ENCODE data around the gene NPM1. TPM values are rescaled to one million over a fixed set of nuclear protein-coding genes. Genes with fewer than 3 reads are reported as not detected.
"Not testable (repeated sequence)": the region's sequence is repeated elsewhere in the genome, so short reads cannot be mapped to it uniquely, and the experiment has no call there.

Gene NPM1, protein sequence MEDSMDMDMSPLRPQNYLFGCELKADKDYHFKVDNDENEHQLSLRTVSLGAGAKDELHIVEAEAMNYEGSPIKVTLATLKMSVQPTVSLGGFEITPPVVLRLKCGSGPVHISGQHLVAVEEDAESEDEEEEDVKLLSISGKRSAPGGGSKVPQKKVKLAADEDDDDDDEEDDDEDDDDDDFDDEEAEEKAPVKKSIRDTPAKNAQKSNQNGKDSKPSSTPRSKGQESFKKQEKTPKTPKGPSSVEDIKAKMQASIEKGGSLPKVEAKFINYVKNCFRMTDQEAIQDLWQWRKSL
- polyA plus RNA-seq, result 100 to 1,000 TPM; 274 to 417 (median 355) TPM

DNA sequence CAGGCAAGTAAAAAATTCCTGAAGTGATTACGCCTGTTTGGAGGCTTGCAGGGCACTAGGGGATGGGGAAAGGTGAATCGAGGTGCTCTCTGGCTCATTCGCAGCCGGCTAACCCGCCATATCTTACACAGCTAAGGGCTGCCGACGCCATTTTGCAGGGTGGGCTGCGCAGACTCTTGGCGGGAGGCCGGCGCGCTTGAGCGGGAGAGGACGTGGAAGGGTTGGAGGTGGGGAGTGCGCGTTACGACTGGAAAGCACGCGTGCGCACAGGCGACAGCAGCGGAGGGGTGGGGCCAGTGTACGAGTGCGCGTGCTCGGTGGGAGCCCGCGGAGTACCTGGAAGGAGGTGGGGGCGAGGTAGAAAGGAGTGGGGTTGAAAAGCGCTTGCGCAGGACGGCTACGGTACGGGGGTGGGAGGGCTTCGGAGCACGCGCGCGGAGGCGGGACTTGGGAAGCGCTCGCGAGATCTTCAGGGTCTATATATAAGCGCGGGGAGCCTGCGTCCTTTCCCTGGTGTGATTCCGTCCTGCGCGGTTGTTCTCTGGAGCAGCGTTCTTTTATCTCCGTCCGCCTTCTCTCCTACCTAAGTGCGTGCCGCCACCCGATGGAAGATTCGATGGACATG, at the start of gene NPM1:
Gene NPM1, plus strand, starts transcription at position 505 of the 625 bp plus-strand sequence. Its CDS starts 100 bp downstream, at position 605.
- Mint-ChIP-seq H3K4me3 (peak within 1 kb of the TSS; percentile 90 to 99 (median 95)), H3K36me3 (peaks cover 8 to 9% (median 9%) of the 10 kb centered on the region in 3 donors), H3K27me3 (ENCODE audit: low read depth in 3 of 3) (peaks cover 19 to 29% (median 21%) of the 10 kb centered on the region in 3 donors), H3K27ac (peak within 1 kb of the TSS; percentile 92 to 98 (median 96)), H3K4me1 (peaks cover 50 to 57% of the 10 kb centered on the region in 2 donors), H3K9me3 (no peaks in the 10 kb centered on the region)
- peak; percentile 96 to 98 (median 98) for DNase-seq

DNA sequence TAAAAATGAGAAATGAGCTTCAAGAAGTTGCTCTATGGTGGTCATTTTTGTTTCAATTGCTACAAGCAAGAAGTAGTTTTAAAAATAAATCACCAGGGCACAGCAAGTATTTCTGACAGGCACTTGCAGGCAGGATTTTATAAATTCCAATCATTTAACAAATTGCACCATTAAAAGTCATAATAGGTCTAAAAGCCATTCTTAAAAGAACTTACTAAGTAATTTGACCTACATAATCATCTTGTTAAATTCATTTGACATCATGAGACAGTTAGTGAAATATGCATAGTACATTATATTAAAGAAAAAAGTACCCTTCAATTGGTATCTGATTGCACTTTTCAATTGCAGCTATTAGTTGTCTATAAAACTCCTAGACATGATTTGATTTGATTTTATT, 47.6 kb upstream of the NPM1 start:
- Mint-ChIP-seq H3K4me1 (peaks cover 11 to 13% of the 10 kb centered on the region in 2 donors), H3K36me3 (no peaks in the 10 kb centered on the region), H3K4me3 (no peak overlapping the region), H3K9me3 (no peaks in the 10 kb centered on the region), H3K27me3 (ENCODE audit: low read depth in 3 of 3) (peaks cover 0 to 23% (median 12%) of the 10 kb centered on the region in 3 donors), H3K27ac (no peak overlapping the region)
- DNase-seq, result no peak

DNA sequence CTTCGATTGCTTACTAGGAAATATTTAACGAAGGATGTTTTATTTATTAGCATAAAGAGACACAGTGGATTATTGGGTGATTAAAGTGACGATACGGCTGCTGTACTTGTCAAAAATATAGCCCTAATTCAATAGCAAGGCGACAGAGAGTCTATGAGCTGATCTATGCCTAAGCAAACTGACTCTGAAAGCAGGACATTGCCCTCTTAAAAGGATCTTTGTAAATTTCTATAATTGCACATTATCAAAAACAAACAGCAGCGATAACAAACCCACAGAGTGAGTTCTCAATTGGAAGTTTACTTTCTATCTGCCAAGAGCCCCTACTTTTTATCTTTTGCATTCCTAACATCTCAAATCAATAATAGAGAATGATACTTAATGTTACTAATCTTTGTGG, 47.2 kb upstream of the NPM1 start:
- Mint-ChIP-seq H3K4me3 (no peak overlapping the region), H3K36me3 (no peaks in the 10 kb centered on the region), H3K4me1 (peaks cover 11 to 13% of the 10 kb centered on the region in 2 donors), H3K9me3 (no peaks in the 10 kb centered on the region), H3K27ac (no peak overlapping the region), H3K27me3 (ENCODE audit: low read depth in 3 of 3) (peaks cover 0 to 23% (median 9%) of the 10 kb centered on the region in 3 donors)
- DNase-seq, result no peak

DNA sequence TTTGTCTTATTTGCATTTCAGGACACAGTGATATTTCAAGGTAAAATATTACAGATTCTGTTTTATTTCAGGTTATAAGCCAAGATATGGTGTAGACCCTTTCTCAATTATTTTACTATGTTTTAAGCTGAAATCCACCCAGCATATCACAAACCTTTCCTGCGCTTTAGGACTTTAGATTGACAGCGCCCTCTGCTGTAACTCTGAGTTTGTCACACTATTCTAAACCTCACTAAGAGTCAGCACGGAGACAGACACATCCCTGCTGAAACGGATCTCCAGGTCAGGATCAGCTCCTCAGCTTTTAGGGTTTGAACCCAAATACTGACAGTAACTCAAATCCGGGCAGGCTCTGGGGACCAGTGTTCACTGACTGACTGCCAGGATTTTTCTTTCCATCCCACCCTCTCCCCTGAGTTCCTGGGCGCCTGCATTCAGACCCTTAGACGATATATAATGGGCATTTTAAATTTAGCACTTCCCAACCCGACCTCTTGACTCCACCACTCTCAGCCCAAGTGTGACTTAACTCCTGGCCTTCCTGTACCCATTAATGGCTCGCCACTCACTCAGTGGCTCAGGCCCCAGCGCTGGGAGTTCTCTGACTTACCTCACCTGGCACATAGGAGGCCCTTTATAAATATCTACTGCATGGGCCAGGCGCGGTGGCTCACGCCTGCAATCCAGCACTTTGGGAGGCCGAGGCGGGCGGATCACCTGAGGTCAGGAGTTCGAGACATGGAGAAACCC, 45.1 kb upstream of the NPM1 start:
- peak; percentile 21 to 45 (median 44) for DNase-seq
- no peak overlapping the region for H3K27ac Mint-ChIP-seq

DNA sequence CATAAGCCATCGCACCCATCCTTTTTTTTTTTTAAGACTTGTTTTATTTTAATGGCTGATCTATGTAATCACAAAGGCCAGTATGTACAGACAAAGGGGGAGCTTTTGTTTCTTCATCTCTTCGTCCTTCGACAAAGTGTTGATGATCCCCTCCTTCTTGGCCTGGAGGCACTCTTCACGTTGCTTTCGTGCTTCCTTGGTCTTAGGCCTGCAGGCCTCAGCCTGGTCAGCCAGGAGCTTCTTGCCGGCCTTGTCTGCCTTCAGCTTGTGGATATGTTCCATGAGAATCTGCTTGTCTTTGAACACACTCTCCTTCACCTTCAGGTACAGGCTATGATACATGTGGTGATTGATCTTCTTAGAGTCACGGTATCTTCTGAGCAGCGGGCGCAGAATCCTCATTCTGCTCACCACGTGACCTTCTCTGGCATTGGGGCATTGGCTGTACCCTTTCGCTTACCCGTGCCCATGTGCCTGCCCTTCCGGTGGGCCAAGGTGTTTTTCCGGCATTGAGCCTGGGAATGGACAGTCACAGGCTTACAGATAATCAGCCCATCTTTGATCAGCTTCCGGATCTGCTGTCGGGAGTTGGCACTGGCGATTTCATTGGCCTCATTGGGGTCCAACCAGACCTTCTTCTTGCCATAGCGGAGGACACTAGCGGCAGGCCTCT, 42.6 kb upstream of the NPM1 start:
- Mint-ChIP-seq H3K27me3 (ENCODE audit: low read depth in 3 of 3) (peaks cover 2 to 7% (median 7%) of the 10 kb centered on the region in 3 donors), H3K27ac (no peak overlapping the region), H3K36me3 (no peaks in the 10 kb centered on the region), H3K4me1 (no peaks in the 10 kb centered on the region), H3K9me3 (no peaks in the 10 kb centered on the region), H3K4me3 (no peak overlapping the region)
- no peak for DNase-seq

More for the DNA sequence above, 45.1 kb upstream of the NPM1 start:
- Mint-ChIP-seq H3K4me1 (no peaks in the 10 kb centered on the region), H3K4me3 (no peak overlapping the region), H3K36me3 (no peaks in the 10 kb centered on the region), H3K27me3 (ENCODE audit: low read depth in 3 of 3) (peaks cover 2 to 9% (median 8%) of the 10 kb centered on the region in 3 donors), H3K9me3 (no peaks in the 10 kb centered on the region)

DNA sequence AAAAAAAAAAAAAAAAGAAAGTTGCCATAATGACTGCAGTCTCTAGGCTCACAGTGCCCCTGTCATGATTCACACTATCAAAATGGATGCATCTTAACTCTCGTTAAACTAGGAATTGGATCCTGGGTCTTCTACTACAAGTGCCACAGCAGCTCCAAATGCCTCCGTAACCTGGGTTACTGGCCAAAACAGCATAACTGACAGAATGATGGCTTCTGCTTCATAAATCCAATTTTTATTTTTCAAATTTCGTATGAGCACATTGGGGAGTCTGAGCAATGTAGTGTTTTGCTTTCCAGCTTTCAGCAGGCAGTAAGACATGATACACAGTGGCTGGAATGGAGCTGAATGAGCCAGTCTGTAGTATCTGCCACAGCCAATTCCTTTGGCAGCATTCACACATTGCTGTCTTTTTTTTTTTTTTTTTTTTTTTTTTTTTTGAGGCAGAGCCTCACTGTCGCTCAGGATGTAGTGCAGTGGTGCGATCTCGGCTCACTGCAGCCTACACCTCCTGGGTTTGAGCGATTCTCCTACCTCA, 36.0 kb upstream of the NPM1 start:
- peaks cover 0 to 3% (median 0%) of the 10 kb centered on the region in 6 donors for H3K9me3 Mint-ChIP-seq
- H3K4me3 Mint-ChIP-seq, result no peak overlapping the region
- DNase-seq, result no peak
- H3K36me3 Mint-ChIP-seq, result no peaks in the 10 kb centered on the region
- no peak overlapping the region for H3K27ac Mint-ChIP-seq
- H3K27me3 Mint-ChIP-seq (ENCODE audit: low read depth in 3 of 3), result peaks cover 4 to 6% (median 6%) of the 10 kb centered on the region in 3 donors
- no peaks in the 10 kb centered on the region for H3K4me1 Mint-ChIP-seq

DNA sequence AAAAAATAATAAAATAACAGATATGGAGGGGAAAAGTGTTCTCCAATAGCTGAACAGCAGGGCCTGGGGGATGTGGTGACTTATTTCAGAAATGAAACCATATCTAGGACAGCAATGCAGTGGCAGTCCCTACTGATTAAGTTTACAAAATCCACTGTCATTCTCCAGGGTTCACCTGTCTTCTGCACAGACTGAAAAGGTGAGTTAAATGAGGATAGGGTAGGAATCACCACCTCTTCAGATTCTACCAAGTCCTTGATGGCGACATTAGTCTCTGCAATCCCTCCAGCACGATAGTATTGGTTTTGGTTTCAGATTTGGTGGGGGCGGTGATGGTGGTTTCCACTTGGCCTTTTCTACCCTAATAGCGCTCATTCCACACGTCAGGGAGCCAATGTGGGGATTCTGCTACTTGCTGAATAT, 32.3 kb upstream of the NPM1 start:
- Mint-ChIP-seq H3K9me3 (peaks cover 0 to 3% (median 0%) of the 10 kb centered on the region in 6 donors), H3K4me1 (no peaks in the 10 kb centered on the region), H3K36me3 (no peaks in the 10 kb centered on the region), H3K27ac (peak overlapping the region in 3 of 6 donors; percentile 28 to 76 (median 66)), H3K4me3 (peak overlapping the region in 3 of 5 donors; percentile 33 to 85 (median 36)), H3K27me3 (ENCODE audit: low read depth in 3 of 3) (peaks cover 1 to 4% (median 4%) of the 10 kb centered on the region in 3 donors)
- DNase-seq, result peak in 1 of 3 donors; percentile 32

DNA sequence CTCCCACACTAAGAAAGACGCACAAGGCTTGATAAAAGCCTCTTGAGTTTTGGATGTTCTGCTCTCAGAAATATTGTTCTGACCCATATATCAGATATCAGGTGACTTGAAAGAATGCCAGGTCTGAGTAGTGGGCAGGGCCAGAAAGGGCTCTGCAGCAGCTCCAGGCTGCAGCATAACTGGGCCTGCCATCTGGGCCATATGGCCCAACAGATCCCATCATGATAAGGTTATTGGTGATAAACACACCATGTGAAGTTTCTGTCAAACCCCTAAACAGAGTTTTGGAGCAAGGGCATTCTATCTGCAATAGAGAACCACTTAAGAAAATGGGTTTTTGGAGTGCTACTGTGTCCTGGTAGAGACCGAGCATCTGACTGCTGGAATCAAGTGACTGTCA, 29.8 kb upstream of the NPM1 start:
- no peak overlapping the region for H3K27ac Mint-ChIP-seq
- H3K4me3 Mint-ChIP-seq, result no peak overlapping the region
- peaks cover 0 to 3% (median 0%) of the 10 kb centered on the region in 6 donors for H3K9me3 Mint-ChIP-seq
- H3K27me3 Mint-ChIP-seq (ENCODE audit: low read depth in 3 of 3), result peaks cover 1 to 6% (median 2%) of the 10 kb centered on the region in 3 donors
- no peaks in the 10 kb centered on the region for H3K36me3 Mint-ChIP-seq
- H3K4me1 Mint-ChIP-seq, result no peaks in the 10 kb centered on the region
- no peak for DNase-seq

DNA sequence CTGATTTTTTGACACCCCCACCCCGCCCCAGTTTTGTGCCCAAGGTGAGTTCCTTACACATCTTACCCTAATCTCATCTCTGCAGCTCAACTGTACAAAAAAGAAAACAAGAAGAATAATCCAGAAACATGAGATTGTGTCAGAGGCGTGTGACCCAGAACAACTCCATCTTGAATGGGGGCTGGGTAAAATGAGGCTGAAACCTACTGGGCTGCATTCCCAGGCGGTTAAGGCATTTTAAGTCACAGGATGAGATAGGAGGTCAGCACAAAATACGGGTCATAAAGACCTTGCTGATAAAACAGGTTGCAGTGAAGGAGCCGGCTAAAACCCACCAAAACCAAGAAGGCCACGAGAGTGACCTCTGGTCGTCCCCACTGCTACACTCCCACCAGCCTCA, 26.5 kb upstream of the NPM1 start:
- peaks cover 4 to 11% (median 7%) of the 10 kb centered on the region in 3 donors for H3K27me3 Mint-ChIP-seq (ENCODE audit: low read depth in 3 of 3)
- not testable (repeated sequence) for H3K9me3 Mint-ChIP-seq, H3K4me3 Mint-ChIP-seq, DNase-seq, H3K4me1 Mint-ChIP-seq, H3K36me3 Mint-ChIP-seq, H3K27ac Mint-ChIP-seq

DNA sequence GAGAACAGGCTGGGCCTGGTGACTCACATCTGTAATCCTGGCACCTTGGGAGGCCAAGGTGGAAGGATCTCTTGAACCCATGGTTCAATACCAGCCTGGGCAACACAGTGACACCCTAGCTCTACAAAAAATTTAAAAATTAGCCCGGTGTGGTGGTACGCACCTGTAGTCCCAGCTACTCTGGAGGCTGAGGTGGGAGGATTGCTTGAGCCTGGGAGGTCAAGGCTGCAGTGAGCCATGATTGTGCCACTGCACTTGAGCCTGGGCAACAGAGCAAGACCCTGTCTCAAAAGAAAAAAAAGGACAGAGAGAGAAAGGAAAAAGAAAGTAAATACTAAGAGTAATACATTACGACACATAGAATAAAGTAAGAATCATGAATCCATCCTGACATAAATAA, 24.4 kb upstream of the NPM1 start:
- H3K4me1 Mint-ChIP-seq, H3K4me3 Mint-ChIP-seq, DNase-seq, H3K36me3 Mint-ChIP-seq, H3K9me3 Mint-ChIP-seq, H3K27ac Mint-ChIP-seq: not testable (repeated sequence)
- peaks cover 4 to 11% (median 11%) of the 10 kb centered on the region in 3 donors for H3K27me3 Mint-ChIP-seq (ENCODE audit: low read depth in 3 of 3)

DNA sequence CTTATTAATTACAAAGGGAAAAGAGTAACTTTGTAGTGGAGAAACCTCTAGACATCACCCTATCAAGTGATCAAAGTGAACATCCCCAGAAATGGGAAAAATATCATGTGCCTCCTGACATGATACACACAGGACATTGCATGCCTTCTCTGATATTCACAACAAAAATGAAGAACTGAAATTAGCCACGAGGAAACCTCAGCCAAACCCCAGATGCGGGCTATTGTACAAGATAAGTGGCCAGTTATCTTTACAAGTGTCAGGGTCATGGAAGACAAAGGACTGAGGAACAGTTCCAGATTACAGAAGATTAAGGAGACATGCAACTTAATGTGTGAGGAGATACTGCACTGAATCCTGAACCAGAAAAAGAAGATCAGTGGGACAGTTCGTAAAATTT, 23.8 kb upstream of the NPM1 start:
- Mint-ChIP-seq H3K27me3 (ENCODE audit: low read depth in 3 of 3) (peaks cover 4 to 11% (median 11%) of the 10 kb centered on the region in 3 donors), H3K4me3 (no peak overlapping the region), H3K4me1 (no peaks in the 10 kb centered on the region), H3K36me3 (no peaks in the 10 kb centered on the region), H3K27ac (no peak overlapping the region), H3K9me3 (no peaks in the 10 kb centered on the region)
- no peak for DNase-seq

DNA sequence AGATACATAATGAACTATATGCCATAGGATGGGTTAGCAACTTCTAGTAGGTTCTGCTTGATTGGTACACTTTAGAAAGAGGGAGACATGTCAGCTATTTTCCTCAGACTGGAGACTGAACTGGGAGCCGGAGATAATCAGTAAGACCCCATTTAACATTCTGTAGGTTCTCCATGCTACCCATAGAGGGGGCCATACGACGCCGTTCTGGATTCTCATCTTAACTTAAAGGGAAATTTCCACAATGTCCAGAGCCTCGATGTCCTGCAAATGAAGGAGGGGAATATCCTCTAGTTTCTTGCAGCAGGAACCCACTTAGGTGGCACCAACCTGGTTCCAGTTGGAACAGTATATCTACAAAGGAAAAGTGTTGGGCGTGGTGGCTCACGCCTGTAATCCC, 22.3 kb upstream of the NPM1 start:
- DNase-seq, result no peak
- H3K4me1 Mint-ChIP-seq, result no peaks in the 10 kb centered on the region
- no peak overlapping the region for H3K4me3 Mint-ChIP-seq
- H3K36me3 Mint-ChIP-seq, result no peaks in the 10 kb centered on the region
- H3K27me3 Mint-ChIP-seq (ENCODE audit: low read depth in 3 of 3), result peaks cover 4 to 11% (median 11%) of the 10 kb centered on the region in 3 donors
- no peaks in the 10 kb centered on the region for H3K9me3 Mint-ChIP-seq
- no peak overlapping the region for H3K27ac Mint-ChIP-seq

DNA sequence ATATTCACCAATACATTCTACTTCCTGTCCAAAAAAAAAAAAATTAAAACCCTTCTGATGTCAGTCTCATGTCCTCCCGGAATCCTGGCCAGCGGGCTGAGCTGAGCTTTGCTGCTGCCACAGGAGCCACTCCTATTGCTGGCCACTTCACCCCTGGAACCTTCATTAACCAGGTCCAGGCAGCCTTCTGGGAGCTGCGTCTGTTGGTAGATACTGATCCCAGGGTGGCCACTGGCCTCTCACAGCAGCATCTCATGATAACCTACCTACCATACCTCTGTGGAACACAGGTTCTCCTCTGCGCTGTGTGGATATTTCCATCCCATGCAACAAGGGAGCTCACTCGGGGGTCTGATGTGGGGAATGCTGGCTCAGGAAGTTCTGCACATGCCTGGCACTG, 21.0 kb upstream of the NPM1 start:
- no peak for DNase-seq
- no peaks in the 10 kb centered on the region for H3K4me1 Mint-ChIP-seq
- H3K27ac Mint-ChIP-seq, result no peak overlapping the region
- peaks cover 4 to 17% (median 11%) of the 10 kb centered on the region in 3 donors for H3K27me3 Mint-ChIP-seq (ENCODE audit: low read depth in 3 of 3)
- H3K9me3 Mint-ChIP-seq, result no peaks in the 10 kb centered on the region
- H3K4me3 Mint-ChIP-seq, result no peak overlapping the region
- H3K36me3 Mint-ChIP-seq, result no peaks in the 10 kb centered on the region
